Esophagus muscularis mucosa (tissue), 4 donors: ENCODE data around the gene PCBP1.

Experiments used
- CTCF ChIP-seq, 3 experiments: fragments of 200-600 bp in 2 of 3; fragments of 450-650 bp in 1 of 3; sonication (generic) in 2 of 3; IDR thresholded peaks; one replicate each; pipeline ENCODE4 v1.5.1; 2017 to 2019; ENCODE audit warnings: antibody characterized with exemption in 3 of 3, mild to moderate bottlenecking in 2 of 3, moderate library complexity in 1 of 3
- EP300 ChIP-seq: sonication (generic); formaldehyde crosslinking; IDR thresholded peaks from one replicate; pipeline ENCODE4 v1.6.1; 2017; ENCODE audit warnings: antibody characterized with exemption
- POLR2A ChIP-seq: fragments of 450-650 bp; IDR thresholded peaks from one replicate; pipeline ENCODE4 v1.6.1; 2017; ENCODE audit warnings: antibody characterized with exemption, moderate library complexity, mild to moderate bottlenecking, low read depth

- TF ChIP-seq CTCF (IDR thresholded peaks at IDR 0.05), result no peak
- TF ChIP-seq EP300, result no peak
- no peak for TF ChIP-seq POLR2A
Measured at GRCh38 chr2:70039366-70039765, 47.9 kb upstream of the PCBP1 start.
